ENCODE data around the gene TRAPPC1.

DNA sequence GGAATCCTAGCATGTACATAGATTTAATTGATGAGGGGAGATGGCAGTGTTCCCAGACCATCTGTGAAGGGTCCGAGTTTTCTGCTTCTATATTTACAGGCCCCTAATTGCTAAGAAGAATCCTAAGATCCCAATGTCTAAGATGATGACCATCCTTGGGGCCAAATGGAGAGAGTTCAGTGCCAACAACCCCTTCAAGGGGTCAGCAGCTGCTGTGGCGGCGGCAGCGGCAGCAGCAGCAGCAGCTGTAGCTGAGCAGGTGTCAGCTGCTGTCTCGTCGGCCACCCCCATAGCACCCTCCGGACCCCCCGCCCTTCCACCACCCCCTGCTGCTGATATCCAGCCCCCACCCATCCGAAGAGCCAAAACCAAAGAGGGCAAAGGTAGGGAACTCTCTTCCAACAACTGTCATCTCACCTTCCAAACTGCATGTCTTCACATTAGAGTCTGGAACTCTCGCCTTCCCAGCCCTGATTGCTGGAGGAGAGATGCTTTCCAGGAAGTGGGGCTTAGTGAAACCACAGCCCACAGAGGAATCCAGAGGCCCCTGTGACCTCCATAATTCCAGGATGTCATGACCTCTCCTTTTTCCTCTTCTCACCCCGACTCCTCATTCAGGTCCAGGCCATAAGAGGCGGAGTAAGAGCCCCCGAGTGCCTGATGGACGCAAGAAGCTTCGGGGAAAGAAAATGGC, 38.4 kb downstream of the TRAPPC1 start:
- no peak for TF ChIP-seq POLR2A (IDR thresholded peaks at IDR 0.05)
- TF ChIP-seq, protein P1, sequence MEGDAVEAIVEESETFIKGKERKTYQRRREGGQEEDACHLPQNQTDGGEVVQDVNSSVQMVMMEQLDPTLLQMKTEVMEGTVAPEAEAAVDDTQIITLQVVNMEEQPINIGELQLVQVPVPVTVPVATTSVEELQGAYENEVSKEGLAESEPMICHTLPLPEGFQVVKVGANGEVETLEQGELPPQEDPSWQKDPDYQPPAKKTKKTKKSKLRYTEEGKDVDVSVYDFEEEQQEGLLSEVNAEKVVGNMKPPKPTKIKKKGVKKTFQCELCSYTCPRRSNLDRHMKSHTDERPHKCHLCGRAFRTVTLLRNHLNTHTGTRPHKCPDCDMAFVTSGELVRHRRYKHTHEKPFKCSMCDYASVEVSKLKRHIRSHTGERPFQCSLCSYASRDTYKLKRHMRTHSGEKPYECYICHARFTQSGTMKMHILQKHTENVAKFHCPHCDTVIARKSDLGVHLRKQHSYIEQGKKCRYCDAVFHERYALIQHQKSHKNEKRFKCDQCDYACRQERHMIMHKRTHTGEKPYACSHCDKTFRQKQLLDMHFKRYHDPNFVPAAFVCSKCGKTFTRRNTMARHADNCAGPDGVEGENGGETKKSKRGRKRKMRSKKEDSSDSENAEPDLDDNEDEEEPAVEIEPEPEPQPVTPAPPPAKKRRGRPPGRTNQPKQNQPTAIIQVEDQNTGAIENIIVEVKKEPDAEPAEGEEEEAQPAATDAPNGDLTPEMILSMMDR (IDR thresholded peaks at IDR 0.05) = no peak
